ENCODE data around the gene BCL11A.
A peak's percentile ranks its signal among the peaks of the same experiment; 100 is the strongest.

Gene BCL11A

GRCh38 chr2:60493804-60494387 is 59.6 kb downstream of the BCL11A start:
- TF ChIP-seq, protein P1, sequence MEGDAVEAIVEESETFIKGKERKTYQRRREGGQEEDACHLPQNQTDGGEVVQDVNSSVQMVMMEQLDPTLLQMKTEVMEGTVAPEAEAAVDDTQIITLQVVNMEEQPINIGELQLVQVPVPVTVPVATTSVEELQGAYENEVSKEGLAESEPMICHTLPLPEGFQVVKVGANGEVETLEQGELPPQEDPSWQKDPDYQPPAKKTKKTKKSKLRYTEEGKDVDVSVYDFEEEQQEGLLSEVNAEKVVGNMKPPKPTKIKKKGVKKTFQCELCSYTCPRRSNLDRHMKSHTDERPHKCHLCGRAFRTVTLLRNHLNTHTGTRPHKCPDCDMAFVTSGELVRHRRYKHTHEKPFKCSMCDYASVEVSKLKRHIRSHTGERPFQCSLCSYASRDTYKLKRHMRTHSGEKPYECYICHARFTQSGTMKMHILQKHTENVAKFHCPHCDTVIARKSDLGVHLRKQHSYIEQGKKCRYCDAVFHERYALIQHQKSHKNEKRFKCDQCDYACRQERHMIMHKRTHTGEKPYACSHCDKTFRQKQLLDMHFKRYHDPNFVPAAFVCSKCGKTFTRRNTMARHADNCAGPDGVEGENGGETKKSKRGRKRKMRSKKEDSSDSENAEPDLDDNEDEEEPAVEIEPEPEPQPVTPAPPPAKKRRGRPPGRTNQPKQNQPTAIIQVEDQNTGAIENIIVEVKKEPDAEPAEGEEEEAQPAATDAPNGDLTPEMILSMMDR (IDR thresholded peaks at IDR 0.05; ENCODE audit: insufficient read depth, low read depth, low read length, missing control alignments) = no peak
- no peak for DNase-seq (ENCODE audit: low read depth)
- no peak overlapping the region for H3K4me3 ChIP-seq (ENCODE audit: low read depth, low read length)

- no peak overlapping the region for H3K4me3 ChIP-seq (ENCODE audit: low read depth, low read length)
- no peak for DNase-seq (ENCODE audit: low read depth)
- TF ChIP-seq, protein P1 (IDR thresholded peaks at IDR 0.05; ENCODE audit: insufficient read depth, low read depth, low read length, missing control alignments) = no peak
These were observed 60.9 kb downstream of the BCL11A start for GRCh38 chr2:60492548-60492947.

- TF ChIP-seq, protein P1 (IDR thresholded peaks at IDR 0.05; ENCODE audit: insufficient read depth, low read depth, low read length, missing control alignments) = no peak
- H3K4me3 ChIP-seq (ENCODE audit: low read depth, low read length) = no peak overlapping the region
- no peak for DNase-seq (ENCODE audit: low read depth)
These were observed 62.6 kb downstream of the BCL11A start for GRCh38 chr2:60490848-60491247.

DNA sequence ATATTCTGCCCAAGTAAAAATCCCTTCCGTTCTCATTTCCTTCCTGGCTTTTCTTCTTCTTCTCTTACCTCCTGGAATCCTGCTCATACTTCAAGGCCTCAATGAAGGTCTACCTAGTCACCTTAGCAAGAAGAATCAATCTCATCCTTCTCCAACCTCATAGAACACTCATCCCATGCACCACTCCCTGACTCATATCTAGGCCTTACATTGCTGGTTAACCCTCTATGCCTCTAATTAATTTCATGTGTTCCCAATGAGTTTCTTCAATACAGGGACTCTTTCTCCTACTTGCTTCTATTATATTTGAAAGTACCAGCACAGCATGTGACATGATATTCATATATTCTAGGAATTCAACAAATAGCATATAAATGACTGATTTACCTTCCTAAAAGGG is 63.0 kb downstream of the BCL11A start:
- H3K4me3 ChIP-seq (ENCODE audit: low read depth, low read length) = no peak overlapping the region
- TF ChIP-seq, protein P1 (IDR thresholded peaks at IDR 0.05; ENCODE audit: insufficient read depth, low read depth, low read length, missing control alignments) = no peak
- DNase-seq (ENCODE audit: low read depth) = no peak

GRCh38 chr2:60489289-60489688 is 64.2 kb downstream of the BCL11A start:
- no peak for DNase-seq (ENCODE audit: low read depth)
- no peak overlapping the region for H3K4me3 ChIP-seq (ENCODE audit: low read depth, low read length)
- TF ChIP-seq, protein P1 (IDR thresholded peaks at IDR 0.05; ENCODE audit: insufficient read depth, low read depth, low read length, missing control alignments) = no peak

DNA sequence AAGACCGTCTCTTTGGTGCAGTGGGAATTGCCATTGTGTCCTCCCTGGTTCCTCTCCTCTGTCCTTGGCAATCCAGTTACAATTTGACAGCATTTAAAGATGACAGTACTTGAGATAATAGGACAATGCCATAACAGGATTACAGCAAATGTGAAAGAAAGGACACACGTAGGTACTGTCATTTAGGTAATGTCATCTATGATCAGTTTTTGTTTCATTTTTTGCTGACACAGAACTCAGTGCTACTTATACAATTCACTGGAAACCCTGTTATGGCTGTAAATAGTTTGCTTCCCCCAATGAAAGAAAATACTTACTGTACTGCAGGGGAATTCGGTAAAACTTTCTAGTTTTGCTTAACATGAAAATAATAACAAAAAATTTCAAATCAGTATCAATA is 65.2 kb downstream of the BCL11A start:
- TF ChIP-seq, protein P1 (IDR thresholded peaks at IDR 0.05; ENCODE audit: insufficient read depth, low read depth, low read length, missing control alignments) = no peak
- no peak overlapping the region for H3K4me3 ChIP-seq (ENCODE audit: low read depth, low read length)
- peak; percentile 39 for DNase-seq (ENCODE audit: low read depth)

DNA sequence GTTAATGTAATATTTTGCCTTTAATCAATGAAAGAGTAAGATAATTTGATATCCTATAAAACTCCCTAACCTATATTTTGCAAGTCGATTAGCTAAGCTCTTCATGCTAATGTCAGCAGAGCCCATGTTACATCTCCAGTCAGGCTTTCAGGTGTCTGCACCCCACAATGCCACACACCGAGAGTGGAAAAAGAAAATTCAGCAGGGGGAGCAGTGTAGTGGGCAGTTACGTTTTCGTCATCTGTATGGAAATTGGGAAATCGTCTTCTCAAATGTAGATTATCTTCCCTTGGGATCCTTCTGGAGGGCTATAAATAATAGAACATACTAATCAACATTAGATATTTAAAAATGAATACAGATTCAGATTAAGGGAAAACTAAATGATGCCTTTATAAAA is 66.3 kb downstream of the BCL11A start:
- no peak overlapping the region for H3K4me3 ChIP-seq (ENCODE audit: low read depth, low read length)
- no peak for DNase-seq (ENCODE audit: low read depth)
- TF ChIP-seq, protein P1 (IDR thresholded peaks at IDR 0.05; ENCODE audit: insufficient read depth, low read depth, low read length, missing control alignments) = no peak
